GM12872 (cell line): ENCODE data around the gene HPGD.

Source experiments
- TF ChIP-seq, protein P1 (sequence below): IDR thresholded peaks from 3 replicates; pipeline ENCODE4 v1.5.1; 2011; ENCODE audit warnings: low read depth, mild to moderate bottlenecking, low read length, moderate library complexity; ENCODE audit not compliant: insufficient read depth

HPGD gene

GRCh38 chr4:174516345-174516744 lies 5.9 kb downstream of the HPGD start:
- TF ChIP-seq, protein P1, sequence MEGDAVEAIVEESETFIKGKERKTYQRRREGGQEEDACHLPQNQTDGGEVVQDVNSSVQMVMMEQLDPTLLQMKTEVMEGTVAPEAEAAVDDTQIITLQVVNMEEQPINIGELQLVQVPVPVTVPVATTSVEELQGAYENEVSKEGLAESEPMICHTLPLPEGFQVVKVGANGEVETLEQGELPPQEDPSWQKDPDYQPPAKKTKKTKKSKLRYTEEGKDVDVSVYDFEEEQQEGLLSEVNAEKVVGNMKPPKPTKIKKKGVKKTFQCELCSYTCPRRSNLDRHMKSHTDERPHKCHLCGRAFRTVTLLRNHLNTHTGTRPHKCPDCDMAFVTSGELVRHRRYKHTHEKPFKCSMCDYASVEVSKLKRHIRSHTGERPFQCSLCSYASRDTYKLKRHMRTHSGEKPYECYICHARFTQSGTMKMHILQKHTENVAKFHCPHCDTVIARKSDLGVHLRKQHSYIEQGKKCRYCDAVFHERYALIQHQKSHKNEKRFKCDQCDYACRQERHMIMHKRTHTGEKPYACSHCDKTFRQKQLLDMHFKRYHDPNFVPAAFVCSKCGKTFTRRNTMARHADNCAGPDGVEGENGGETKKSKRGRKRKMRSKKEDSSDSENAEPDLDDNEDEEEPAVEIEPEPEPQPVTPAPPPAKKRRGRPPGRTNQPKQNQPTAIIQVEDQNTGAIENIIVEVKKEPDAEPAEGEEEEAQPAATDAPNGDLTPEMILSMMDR: no peak

- TF ChIP-seq, protein P1: no peak
These were observed 9.5 kb downstream of the HPGD start for GRCh38 chr4:174512745-174513144.

- TF ChIP-seq, protein P1: no peak
These were observed 16.4 kb downstream of the HPGD start for GRCh38 chr4:174505892-174506291.

- TF ChIP-seq, protein P1: no peak
These were observed 17.3 kb downstream of the HPGD start for GRCh38 chr4:174505007-174505406.

GRCh38 chr4:174503079-174503715 lies 19.1 kb downstream of the HPGD start:
- TF ChIP-seq, protein P1: no peak

GRCh38 chr4:174496631-174497432 lies 25.5 kb downstream of the HPGD start:
- TF ChIP-seq, protein P1: no peak

- TF ChIP-seq, protein P1: no peak
These were observed 26.7 kb downstream of the HPGD start for GRCh38 chr4:174495626-174496025.
